NT2/D1 (cell line): ENCODE data around the gene TEX22.

ENCODE experiments used
- DNase-seq: peaks from one replicate; pipeline ENCODE4 v3.0.0-alpha.2; 2011; ENCODE audit warnings: low read depth, low spot score
- H3K27me3 ChIP-seq: 2 replicates; pipeline ENCODE4 v1.6.0; 2011; ENCODE audit warnings: mild to moderate bottlenecking; ENCODE audit not compliant: insufficient read length, insufficient read depth
- H3K36me3 ChIP-seq: 2 replicates; pipeline ENCODE4 v1.6.1; 2011; ENCODE audit warnings: mild to moderate bottlenecking, low read length, mixed read lengths; ENCODE audit not compliant: insufficient read depth, insufficient read length
- H3K4me1 ChIP-seq: 2 replicates; pipeline ENCODE4 v1.5.1; 2011; ENCODE audit not compliant: insufficient read depth, insufficient read length
- H3K4me3 ChIP-seq: 2 replicates; pipeline ENCODE4 v1.5.1; 2011; ENCODE audit warnings: low read depth; ENCODE audit not compliant: insufficient read length
- H3K9ac ChIP-seq: 2 replicates; pipeline ENCODE4 v1.6.0; 2011; ENCODE audit warnings: low read depth; ENCODE audit not compliant: insufficient read length
- H3K9me3 ChIP-seq: 2 replicates; pipeline ENCODE4 v1.5.1; 2011; ENCODE audit warnings: mild to moderate bottlenecking, low read length; ENCODE audit not compliant: insufficient read depth
- SUZ12 ChIP-seq: IDR thresholded peaks from 2 replicates; pipeline ENCODE4 v1.6.1; 2011; ENCODE audit not compliant: insufficient read length, insufficient read depth; ENCODE audit errors: extremely low read depth
- YY1 ChIP-seq: IDR thresholded peaks from 2 replicates; pipeline ENCODE4 v1.6.1; 2011; ENCODE audit not compliant: insufficient read length, insufficient read depth
- ZNF274 ChIP-seq: IDR thresholded peaks from 2 replicates; pipeline ENCODE4 v1.6.1; 2011; ENCODE audit warnings: mild to moderate bottlenecking, low read depth, low read length

The TEX22 gene

GRCh38 chr14:105433161-105433605 lies 34.8 kb downstream of the TEX22 start:
- H3K9me3 ChIP-seq = no peaks in the 10 kb centered on the region

DNA sequence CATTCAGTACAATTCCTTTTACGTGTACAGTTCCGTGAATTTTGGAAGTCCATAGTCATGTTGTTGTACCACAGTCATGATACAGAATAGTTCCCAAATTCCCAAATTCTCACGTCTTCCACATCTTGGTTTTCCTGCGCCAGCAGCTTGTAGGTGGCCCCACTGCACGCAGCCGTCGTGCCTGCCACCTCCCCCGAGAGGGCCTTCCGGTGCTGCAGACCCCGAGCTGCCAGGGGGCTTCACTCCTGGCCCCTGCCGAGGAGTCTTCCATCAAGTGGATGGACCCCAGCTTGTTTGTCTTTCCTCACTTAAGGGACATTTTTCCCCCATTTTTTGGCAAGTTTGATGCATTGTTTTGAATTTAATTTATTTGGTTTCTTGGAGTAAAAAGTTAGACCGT lies 38.1 kb downstream of the TEX22 start:
- Histone ChIP-seq H3K36me3 (peaks cover 55% of the 10 kb centered on the region), H3K4me3 (no peak overlapping the region), H3K9ac (no peak overlapping the region), H3K4me1 (no peaks in the 10 kb centered on the region), H3K9me3 (no peaks in the 10 kb centered on the region), H3K27me3 (no peaks in the 10 kb centered on the region)
- DNase-seq = no peak
- TF ChIP-seq YY1 = no peak
- TF ChIP-seq ZNF274 = no peak
- no peak for TF ChIP-seq SUZ12

More at GRCh38 chr14:105433161-105433605, 34.8 kb downstream of the TEX22 start:
- Histone ChIP-seq H3K4me1 (no peaks in the 10 kb centered on the region), H3K27me3 (no peaks in the 10 kb centered on the region), H3K36me3 (peaks cover 40% of the 10 kb centered on the region), H3K4me3 (no peak overlapping the region), H3K9ac (no peak overlapping the region)
- no peak for DNase-seq
- no peak for TF ChIP-seq YY1
- TF ChIP-seq SUZ12 = no peak
- no peak for TF ChIP-seq ZNF274

GRCh38 chr14:105436891-105437722 lies 38.8 kb downstream of the TEX22 start:
- no peak for DNase-seq
- Histone ChIP-seq H3K36me3 (peaks cover 58% of the 10 kb centered on the region), H3K9me3 (no peaks in the 10 kb centered on the region), H3K4me1 (no peaks in the 10 kb centered on the region), H3K4me3 (no peak overlapping the region), H3K27me3 (no peaks in the 10 kb centered on the region), H3K9ac (no peak overlapping the region)
- TF ChIP-seq YY1 (no peak), SUZ12 (no peak), ZNF274 (no peak)

DNA sequence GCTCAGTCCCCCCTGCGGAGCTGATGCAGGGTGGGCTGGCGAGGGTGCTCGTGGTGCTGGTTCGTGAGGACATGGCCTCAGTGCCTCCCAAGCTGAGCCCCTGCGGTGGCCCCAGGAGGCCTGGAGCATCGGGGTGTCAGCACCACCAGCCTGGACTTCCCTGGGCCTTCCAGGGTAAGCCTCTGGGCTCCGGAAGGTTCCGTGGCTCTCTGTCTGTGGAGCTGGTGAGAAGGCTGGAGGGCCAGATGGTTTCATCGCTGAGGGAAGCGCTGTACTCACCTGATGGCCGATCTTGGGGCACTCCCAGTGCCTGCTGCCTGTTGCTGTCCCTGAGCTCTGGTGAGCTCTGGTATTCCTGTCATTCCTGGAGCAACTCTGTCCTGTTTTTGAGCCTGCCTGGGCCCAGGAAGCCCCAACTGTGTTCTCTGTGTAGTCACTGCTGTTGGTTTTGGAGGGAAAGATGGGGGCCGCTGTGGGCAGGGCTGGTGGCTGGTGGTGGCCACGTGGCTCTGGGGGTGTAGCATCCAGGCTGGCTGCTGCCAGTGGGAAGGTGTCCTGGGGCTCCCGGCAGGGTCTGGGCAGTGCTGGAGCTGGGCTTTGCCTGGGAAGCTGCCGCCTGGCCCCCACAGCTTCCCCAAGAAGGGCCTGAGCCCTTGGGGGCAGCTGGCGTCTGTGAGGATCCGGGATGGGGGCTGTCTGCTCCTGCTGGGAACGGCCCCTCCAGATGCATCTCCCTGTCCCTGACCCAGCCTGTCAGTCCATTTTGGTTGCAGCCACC lies 39.6 kb downstream of the TEX22 start:
- Histone ChIP-seq H3K4me1 (no peaks in the 10 kb centered on the region), H3K27me3 (no peaks in the 10 kb centered on the region), H3K36me3 (peaks cover 64% of the 10 kb centered on the region), H3K4me3 (no peak overlapping the region), H3K9me3 (no peaks in the 10 kb centered on the region), H3K9ac (no peak overlapping the region)
- DNase-seq = no peak
- no peak for TF ChIP-seq YY1
- no peak for TF ChIP-seq ZNF274
- TF ChIP-seq SUZ12 = no peak

GRCh38 chr14:105439179-105439578 lies 40.8 kb downstream of the TEX22 start:
- Histone ChIP-seq H3K4me1 (no peaks in the 10 kb centered on the region), H3K9ac (no peak overlapping the region), H3K36me3 (peaks cover 70% of the 10 kb centered on the region), H3K27me3 (no peaks in the 10 kb centered on the region), H3K4me3 (no peak overlapping the region), H3K9me3 (no peaks in the 10 kb centered on the region)
- no peak for DNase-seq
- TF ChIP-seq ZNF274 (no peak), YY1 (no peak)

DNA sequence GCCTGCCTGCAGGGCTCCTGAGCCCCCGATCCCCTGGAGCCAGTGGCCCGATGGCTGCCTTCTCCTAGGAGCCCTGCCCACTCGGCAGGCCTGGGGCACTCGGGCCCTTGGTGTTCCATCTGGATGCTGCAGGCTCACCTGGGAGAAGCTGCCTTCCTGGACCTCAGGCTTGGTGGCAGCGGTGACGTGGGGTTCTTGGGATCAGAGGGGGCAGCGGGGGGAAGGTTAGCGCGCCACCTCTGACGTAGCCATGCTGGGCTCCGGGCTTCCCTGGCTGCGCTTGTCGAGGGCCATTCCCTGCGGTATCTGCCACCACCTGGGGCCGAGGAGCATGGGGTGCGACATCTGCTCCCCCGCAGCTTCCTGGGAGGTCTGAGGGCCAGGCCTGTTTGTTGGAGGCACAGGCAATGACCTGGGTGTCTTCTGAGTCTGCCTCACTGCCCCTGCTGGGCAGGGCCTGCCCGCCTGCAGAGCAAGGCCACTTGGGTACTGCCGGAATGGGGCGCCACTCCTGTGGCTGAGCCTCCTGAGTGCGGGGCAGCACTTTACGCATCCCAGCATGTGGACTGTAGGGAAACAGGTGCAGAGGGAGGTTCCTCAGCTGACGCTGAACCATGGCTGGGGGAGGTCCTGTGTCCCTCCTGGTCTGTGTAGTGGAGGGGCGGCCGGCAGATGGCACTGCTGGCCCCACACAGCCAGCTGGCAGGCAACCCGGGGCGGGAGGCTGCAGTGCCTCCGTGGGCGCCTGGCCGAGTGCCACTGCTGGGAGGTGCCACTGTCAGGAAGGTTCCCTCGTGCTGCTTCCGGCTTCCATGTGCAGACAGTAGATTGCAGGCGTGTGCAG lies 41.6 kb downstream of the TEX22 start:
- H3K36me3 ChIP-seq = peaks cover 72% of the 10 kb centered on the region
- no peak for DNase-seq
- no peak for TF ChIP-seq ZNF274
- TF ChIP-seq SUZ12 = no peak
- TF ChIP-seq YY1 = no peak

More for the DNA sequence above, 41.6 kb downstream of the TEX22 start:
- no peaks in the 10 kb centered on the region for H3K27me3 ChIP-seq
- no peaks in the 10 kb centered on the region for H3K9me3 ChIP-seq
- H3K4me3 ChIP-seq = no peak overlapping the region
- H3K9ac ChIP-seq = no peak overlapping the region
- no peaks in the 10 kb centered on the region for H3K4me1 ChIP-seq
